Gastroesophageal sphincter (tissue), 4 donors: ENCODE measurements around the gene WDR93. TPM values are rescaled to one million over a fixed set of nuclear protein-coding genes. Genes with fewer than 3 reads are reported as not detected.
A peak's percentile ranks its signal among the peaks of the same experiment; 100 is the strongest.

Source experiments
- ATAC-seq: fragments of 150-250 bp; one replicate; pipeline ENCODE4 v1.9.1; 2016; ENCODE audit warnings: mild to moderate bottlenecking, moderate library complexity
- H3K27ac ChIP-seq, 4 donors: fragments of 200-600 bp; sonication (generic) in 3 of 4; 1 replicate in 3 of 4; 2 replicates in 1 of 4; pipeline ENCODE4 v1.5.1; 2016 to 2019
- H3K27me3 ChIP-seq: fragments of 200-600 bp; sonication (generic); one replicate; pipeline ENCODE4 v1.5.1; 2019
- H3K36me3 ChIP-seq, 2 donors: fragments of 200-600 bp; sonication (generic); one replicate each; pipeline ENCODE4 v1.5.1; 2019; ENCODE audit warnings: control low read depth in 1 of 2
- H3K4me1 ChIP-seq, 3 donors: fragments of 200-600 bp; sonication (generic); 1 replicate in 2 of 3; 2 replicates in 1 of 3; pipeline ENCODE4 v1.5.1; 2016 to 2019; ENCODE audit warnings: control low read depth in 2 of 3
- H3K4me3 ChIP-seq, 2 donors: fragments of 200-600 bp; sonication (generic); one replicate each; pipeline ENCODE4 v1.5.1; 2019; ENCODE audit warnings: mild to moderate bottlenecking in 1 of 2, moderate library complexity in 1 of 2
- H3K9me3 ChIP-seq, 3 donors: fragments of 200-600 bp; sonication (generic); one replicate each; pipeline ENCODE4 v1.5.1; 2017 to 2019; ENCODE audit warnings: control low read depth in 2 of 3
- EP300 ChIP-seq: sonication (generic); formaldehyde crosslinking; IDR thresholded peaks from one replicate; pipeline ENCODE4 v1.6.1; 2017; ENCODE audit warnings: antibody characterized with exemption, mild to moderate bottlenecking
- POLR2A ChIP-seq, 2 donors: fragments of 450-650 bp; IDR thresholded peaks; one replicate each; pipeline ENCODE4 v1.6.1; 2017; ENCODE audit warnings: antibody characterized with exemption in 2 of 2, mild to moderate bottlenecking in 2 of 2, moderate library complexity in 1 of 2
- POLR2AphosphoS5 ChIP-seq: sonication (generic); formaldehyde crosslinking; IDR thresholded peaks from one replicate; pipeline ENCODE4 v1.6.1; 2017; ENCODE audit warnings: antibody characterized with exemption
- WGBS, 2 donors: methylation state at CpG; one replicate each; pipeline ENCODE4 v1.1.5; 2018; ENCODE audit warnings: low coverage in 1 of 2; 5-methylcytosine and 5-hydroxymethylcytosine counted together
- total RNA-seq, 4 donors: library from RNA; depleted of rRNA; stranded (reverse); fragments of >200 nt; gene quantifications; one replicate each; pipeline ENCODE4 v1.1.0, GENCODE V29; 2016
- TF ChIP-seq, protein P1 (sequence below), 4 experiments: fragments of 200-600 bp in 2 of 4; fragments of 450-650 bp in 2 of 4; sonication (generic) in 1 of 4; IDR thresholded peaks; one replicate each; pipeline ENCODE4 v1.5.1; 2017 to 2019; ENCODE audit warnings: antibody characterized with exemption in 4 of 4, mild to moderate bottlenecking in 2 of 4, moderate library complexity in 2 of 4

WDR93 gene
- total RNA-seq = under 1 TPM in 1 of 4 donors, not detected in 3; 0.15 TPM

DNA sequence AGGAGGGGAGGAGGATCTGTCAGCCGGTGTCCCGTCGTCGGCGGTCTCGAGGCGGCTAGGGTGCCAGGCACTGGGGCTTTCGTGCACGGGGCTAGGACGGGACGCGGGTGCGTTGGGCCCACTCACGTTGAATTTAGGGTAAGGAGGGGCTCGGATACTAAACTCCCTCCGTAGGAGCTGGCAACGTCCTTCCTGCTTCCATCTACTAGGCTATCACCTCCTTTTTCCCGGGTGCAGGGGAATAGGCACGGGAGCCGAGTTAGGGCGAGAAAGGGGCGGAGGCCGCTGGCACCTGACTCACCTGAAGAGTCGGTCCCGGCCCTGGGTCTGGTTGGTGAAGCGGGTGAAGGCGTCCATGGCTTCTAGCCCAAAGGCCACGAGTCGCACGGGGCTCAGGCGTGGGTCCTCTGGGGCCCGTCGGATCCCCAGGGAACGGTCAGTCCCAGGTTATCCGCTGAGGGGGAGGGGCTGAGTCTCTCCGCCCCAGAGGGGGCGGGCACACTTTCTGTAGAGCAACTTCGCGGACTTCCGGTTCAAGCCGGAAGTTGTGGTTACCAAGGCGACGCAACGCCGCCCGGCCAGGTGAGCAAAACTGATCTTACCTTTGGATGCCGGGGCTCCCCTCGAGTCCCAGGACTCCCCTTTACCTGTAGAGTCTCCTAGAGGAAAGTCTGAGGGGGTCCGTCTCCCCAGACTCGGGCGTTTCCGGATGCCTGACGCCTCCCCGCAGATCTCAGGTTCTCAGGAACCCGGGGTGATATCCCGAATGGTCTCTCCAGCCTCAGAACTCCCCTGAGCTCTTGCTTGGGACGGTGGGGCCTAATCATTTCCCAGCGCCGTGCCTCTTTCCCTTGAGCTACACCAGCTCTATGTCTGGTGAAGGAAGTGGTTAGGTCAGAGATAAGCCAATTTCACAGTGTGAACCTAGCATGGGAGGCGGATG, at the start of gene WDR93, which contains the start of gene PEX11A:
WDR93 (plus strand) TSS at position 536 of the 943 bp plus-strand sequence. CDS start 10,936 bp downstream, outside the sequence.
PEX11A (minus strand) TSS at position 479 of the 943 bp plus-strand sequence; CDS start at position 357, 122 bp downstream.
- peak; percentile 51 for TF ChIP-seq POLR2AphosphoS5
- TF ChIP-seq, protein P1, sequence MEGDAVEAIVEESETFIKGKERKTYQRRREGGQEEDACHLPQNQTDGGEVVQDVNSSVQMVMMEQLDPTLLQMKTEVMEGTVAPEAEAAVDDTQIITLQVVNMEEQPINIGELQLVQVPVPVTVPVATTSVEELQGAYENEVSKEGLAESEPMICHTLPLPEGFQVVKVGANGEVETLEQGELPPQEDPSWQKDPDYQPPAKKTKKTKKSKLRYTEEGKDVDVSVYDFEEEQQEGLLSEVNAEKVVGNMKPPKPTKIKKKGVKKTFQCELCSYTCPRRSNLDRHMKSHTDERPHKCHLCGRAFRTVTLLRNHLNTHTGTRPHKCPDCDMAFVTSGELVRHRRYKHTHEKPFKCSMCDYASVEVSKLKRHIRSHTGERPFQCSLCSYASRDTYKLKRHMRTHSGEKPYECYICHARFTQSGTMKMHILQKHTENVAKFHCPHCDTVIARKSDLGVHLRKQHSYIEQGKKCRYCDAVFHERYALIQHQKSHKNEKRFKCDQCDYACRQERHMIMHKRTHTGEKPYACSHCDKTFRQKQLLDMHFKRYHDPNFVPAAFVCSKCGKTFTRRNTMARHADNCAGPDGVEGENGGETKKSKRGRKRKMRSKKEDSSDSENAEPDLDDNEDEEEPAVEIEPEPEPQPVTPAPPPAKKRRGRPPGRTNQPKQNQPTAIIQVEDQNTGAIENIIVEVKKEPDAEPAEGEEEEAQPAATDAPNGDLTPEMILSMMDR (IDR thresholded peaks at IDR 0.05) = peak in 1 of 4 experiments; percentile 20
- TF ChIP-seq POLR2A (IDR thresholded peaks at IDR 0.05) = peak; percentile 12 to 31
- TF ChIP-seq EP300 = no peak
- Histone ChIP-seq H3K4me1 (peaks cover 0 to 48% (median 6%) of the 10 kb centered on the region in 3 donors), H3K27me3 (no peaks in the 10 kb centered on the region), H3K4me3 (peak within 1 kb of the TSS; percentile 84 to 90), H3K36me3 (peaks cover 0 to 6% of the 10 kb centered on the region in 2 donors), H3K9me3 (no peaks in the 10 kb centered on the region), H3K27ac (peak within 1 kb of the TSS in 3 of 4 donors; percentile 61 to 79 (median 77))
- WGBS, 2 donors = 0 to 5% methylated on average over 2 to 13 of the region's 60 CpGs
- peak; percentile 93 for ATAC-seq

DNA sequence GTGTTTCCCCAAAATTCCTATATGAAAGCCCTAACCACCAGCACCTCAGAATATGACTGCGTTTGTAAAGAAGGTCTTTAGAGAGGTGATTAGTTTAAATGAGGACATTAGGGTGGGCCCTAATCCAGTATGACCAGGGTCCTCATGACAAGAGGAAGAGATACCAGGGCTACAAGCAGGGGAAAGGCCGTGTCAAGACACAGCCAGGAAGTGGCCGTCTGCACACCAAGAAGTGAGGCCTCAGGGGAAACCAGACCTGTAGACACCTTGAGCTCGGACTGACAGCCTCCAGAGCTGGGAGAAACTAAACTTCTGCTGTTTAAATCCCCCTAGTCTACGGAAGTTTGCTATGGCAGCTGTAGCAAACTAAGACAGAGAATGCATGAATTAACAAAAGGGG, 49.6 kb upstream of the WDR93 start:
- no peak overlapping the region for H3K4me3 ChIP-seq
- TF ChIP-seq POLR2AphosphoS5 = no peak
- TF ChIP-seq, protein P1 (IDR thresholded peaks at IDR 0.05) = no peak
- TF ChIP-seq POLR2A (IDR thresholded peaks at IDR 0.05) = no peak
- no peak for TF ChIP-seq EP300
- no peaks in the 10 kb centered on the region for H3K4me1 ChIP-seq
- no peaks in the 10 kb centered on the region for H3K9me3 ChIP-seq
- no peak for ATAC-seq
- H3K36me3 ChIP-seq = peaks cover 0 to 43% of the 10 kb centered on the region in 2 donors
- WGBS, 2 donors = 68 to 88% methylated on average over 4 to 5 of the region's 5 CpGs
- H3K27me3 ChIP-seq = no peaks in the 10 kb centered on the region
- no peak overlapping the region for H3K27ac ChIP-seq

DNA sequence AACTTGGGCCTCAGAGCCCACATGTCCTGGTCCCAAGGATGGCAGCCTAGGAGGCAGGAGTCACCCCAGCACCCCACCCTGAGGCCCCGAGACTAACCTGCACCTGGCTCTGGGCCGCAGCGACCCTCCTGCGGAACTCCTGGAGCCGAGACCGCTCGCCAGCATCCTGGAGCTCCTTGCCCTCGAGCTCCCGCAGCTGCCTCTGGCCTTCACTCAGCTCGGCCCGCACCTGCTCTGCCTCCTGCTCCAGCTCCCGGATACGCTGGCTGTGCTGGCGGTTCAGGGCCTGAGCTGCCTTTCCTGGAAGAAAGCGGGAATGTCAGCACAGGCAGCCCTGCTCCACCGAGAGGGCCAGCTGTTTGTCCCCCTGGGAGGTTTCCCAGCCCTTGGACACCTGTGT, 48.5 kb upstream of the WDR93 start:
- ATAC-seq = no peak
- Histone ChIP-seq H3K36me3 (peaks cover 0 to 47% of the 10 kb centered on the region in 2 donors), H3K27me3 (no peaks in the 10 kb centered on the region), H3K4me1 (peaks cover 0 to 5% (median 0%) of the 10 kb centered on the region in 3 donors), H3K27ac (no peak overlapping the region), H3K9me3 (no peaks in the 10 kb centered on the region), H3K4me3 (no peak overlapping the region)
- 98% methylated on average over 7 of the region's 16 CpGs; no CpG with 5 or more reads in 1 of the 2 donors for WGBS, 2 donors
- no peak for TF ChIP-seq POLR2AphosphoS5
- no peak for TF ChIP-seq EP300
- TF ChIP-seq POLR2A (IDR thresholded peaks at IDR 0.05) = no peak
- TF ChIP-seq, protein P1 (IDR thresholded peaks at IDR 0.05) = no peak

DNA sequence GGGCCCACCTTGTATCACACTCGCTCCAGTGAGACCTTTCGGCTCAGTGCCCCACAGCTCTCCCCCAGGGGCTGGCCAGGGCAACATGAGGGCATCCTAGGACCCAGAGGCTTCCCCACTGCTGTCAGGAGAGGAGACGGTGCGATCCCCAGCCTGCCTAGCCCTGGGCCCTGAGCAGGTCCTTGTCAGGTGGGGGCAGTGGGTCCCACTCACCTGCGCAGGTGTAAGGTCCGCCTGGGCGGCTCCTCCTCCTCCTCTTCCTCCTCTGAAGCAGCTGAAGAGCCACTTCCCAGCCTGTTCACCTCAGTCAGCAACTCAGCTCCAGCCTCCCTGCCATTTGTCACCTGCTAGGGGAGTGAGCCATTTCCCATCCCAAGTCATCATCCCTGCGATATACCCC, 44.9 kb upstream of the WDR93 start:
- TF ChIP-seq EP300 = no peak
- TF ChIP-seq, protein P1 (IDR thresholded peaks at IDR 0.05) = no peak
- TF ChIP-seq POLR2A (IDR thresholded peaks at IDR 0.05) = no peak
- no peak for TF ChIP-seq POLR2AphosphoS5
- ATAC-seq = no peak
- 96% methylated on average over 3 of the region's 8 CpGs; no CpG with 5 or more reads in 1 of the 2 donors for WGBS, 2 donors
- Histone ChIP-seq H3K27me3 (no peaks in the 10 kb centered on the region), H3K9me3 (no peaks in the 10 kb centered on the region), H3K36me3 (peaks cover 0 to 59% of the 10 kb centered on the region in 2 donors), H3K4me1 (peaks cover 0 to 10% (median 0%) of the 10 kb centered on the region in 3 donors), H3K27ac (no peak overlapping the region), H3K4me3 (no peak overlapping the region)
